Ovary (tissue), 3 donors: ENCODE measurements around the gene LRRC27.

Experiments used
- CTCF ChIP-seq, 3 donors: fragments of 450-650 bp in 2 of 3; fragments of 200-600 bp in 1 of 3; IDR thresholded peaks; one replicate each; pipeline versions ENCODE4 v1.5.1 to v1.8.0; 2016 to 2022; ENCODE audit warnings: antibody characterized with exemption in 3 of 3, mild to moderate bottlenecking in 1 of 3
- EP300 ChIP-seq: sonication (generic); formaldehyde crosslinking; IDR thresholded peaks from one replicate; pipeline ENCODE4 v1.6.1; 2017; ENCODE audit warnings: antibody characterized with exemption
- donor health status: DM: no; HTN: no; CAD: no.

GRCh38 chr10:132309471-132309865, 22.5 kb upstream of the LRRC27 start:
- TF ChIP-seq CTCF (IDR thresholded peaks at IDR 0.05) = no peak
- no peak for TF ChIP-seq EP300
